ENCODE results near the gene SLIT1.

Gene SLIT1

DNA sequence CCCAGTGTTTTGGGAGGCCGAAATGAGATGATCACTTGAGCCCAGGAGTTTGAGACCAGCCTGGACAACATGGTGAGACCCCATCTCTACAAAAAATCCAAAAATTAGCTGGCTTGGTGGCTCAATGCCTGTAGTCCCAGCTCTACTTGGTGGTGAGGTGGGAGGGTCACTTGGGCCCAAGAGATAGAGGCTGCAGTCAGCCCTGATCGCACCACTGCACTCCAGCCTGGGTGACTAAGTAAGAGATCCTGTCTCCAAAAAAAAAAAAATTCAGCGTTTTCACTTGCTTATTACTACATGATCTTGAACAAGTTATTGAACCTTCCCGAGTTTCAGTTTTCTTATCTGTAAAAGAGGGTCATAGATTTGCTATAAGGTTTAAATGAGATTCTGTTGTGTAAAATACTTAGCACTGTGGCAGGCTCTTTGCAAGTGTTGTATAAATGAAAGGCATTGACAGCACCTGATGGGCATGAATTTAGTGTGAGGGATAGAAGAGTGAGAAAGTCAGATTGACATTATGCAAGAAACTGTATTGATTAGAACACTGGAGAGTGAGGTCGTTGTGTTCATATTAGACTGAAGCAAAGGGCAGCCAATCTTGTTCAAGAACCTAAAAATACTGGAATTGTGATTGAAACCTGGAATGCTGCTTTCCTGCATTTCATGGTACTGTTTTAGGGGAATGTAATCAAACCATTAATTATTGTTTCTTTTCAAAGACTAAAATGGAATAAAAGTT lies 216.9 kb downstream of the SLIT1 start:
- no peak for DNase-seq (ENCODE audit: low spot score)

DNA sequence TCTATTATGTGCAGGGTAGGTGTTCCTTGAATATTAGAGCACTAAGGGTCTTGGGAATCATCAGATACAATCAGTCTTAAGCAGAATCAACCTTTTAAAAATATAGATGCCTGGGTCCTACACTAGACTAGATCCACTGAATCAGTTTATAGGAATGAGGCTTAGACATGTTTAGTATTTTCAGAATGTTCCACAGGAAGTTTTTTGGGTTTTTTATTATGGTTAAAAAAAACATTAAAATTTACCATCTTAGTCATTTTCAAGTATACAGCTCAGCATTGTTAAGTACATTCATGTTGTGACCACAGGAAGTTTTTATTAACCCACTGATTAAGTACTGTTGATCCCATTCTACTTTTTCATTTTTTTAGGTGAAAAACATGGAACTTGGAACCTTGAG lies 217.9 kb downstream of the SLIT1 start:
- no peak for DNase-seq (ENCODE audit: low spot score)

DNA sequence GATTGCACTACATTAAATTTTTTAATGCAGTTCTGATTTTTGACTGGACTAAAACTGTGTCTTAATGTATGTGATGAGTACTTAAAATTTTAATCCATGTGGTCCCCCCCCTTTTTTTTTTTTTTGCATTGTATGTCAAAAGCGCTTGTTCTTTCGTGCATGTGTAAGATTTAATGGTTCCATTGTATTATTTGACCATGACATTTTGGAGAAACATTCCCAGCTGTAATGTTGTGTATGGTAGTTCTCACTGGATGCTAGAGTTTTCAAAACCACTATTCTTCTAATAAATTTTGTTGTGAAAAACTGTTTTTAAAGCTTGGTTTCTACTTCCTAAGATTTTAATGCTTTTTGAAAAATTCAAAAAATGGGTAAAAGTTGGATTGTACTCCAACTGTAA lies 221.6 kb downstream of the SLIT1 start:
- DNase-seq (ENCODE audit: low spot score): no peak

DNA sequence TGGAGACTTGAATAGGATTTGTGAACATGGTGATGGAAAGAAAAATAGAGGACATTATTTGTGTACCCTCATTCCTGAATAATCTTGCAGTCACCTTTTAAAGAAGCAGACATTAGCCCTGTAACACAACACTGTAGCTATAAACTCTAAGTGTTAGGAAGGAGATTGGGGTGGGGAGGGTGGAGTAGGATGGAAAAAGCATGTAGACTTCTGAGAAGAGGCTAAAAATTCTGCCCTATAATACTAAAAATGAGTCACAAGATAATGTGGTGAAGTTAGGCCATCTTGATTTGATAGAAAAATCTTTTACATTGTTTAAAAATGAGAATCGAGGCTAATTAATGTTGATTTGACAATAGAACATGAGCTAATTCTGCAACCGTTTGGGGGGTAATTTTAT lies 224.9 kb downstream of the SLIT1 start:
- no peak for DNase-seq (ENCODE audit: low spot score)

DNA sequence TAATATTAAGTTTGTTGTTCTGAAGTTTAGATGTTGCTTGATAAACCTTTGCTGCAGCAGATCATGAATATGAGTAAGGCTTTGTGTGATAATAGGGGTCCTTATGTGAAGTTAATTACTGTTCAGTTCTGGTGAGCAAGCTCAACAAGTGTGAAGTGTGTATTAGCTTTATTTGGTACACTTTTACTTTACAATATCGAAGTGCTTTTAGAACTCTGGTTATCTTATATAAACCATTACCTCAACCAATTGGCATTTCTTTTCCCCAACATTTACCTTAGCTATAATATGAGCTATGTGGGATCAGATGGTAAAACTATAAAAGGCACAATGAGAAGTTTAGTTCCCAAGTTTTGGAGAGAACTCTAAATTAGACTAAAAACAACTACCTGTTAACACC lies 226.0 kb downstream of the SLIT1 start:
- no peak for DNase-seq (ENCODE audit: low spot score)

DNA sequence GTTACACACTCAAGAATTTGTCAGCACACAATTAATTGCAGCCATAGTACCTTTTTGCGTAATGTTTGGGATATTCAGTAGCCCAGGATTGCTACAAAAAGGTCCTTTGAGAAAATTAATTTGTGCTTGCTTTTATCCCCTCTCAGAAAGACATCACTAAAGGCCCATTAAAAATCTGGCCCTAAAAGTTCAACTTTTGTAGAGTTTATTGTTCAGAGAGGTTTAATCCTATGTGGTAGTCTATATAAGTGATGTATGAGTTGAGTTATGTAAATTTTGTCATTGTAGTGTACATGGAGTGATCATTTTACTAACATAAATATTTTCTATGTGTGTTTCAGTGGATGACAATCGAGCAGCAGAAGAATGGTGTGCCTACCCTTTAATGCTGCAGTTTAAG lies 227.7 kb downstream of the SLIT1 start:
- DNase-seq (ENCODE audit: low spot score): no peak

DNA sequence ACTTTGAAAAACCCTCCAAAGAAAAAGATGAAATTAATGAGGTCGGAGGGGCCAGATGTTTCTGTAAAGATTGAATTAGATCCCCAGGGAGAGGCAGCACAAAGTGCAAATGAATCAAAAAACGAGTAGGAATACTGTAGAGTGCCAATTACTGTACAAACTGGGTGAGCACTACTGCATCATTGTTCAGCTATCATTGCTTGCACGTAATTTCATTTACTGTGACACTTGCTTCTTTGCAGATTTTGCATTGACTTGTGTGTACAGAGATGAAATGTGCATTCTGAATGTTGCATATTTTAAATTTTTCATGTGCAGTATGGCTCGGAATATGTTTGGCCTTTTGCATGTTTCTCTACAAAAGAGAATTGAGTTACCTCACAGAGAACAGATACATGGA lies 230.0 kb downstream of the SLIT1 start:
- no peak for DNase-seq (ENCODE audit: low spot score)

DNA sequence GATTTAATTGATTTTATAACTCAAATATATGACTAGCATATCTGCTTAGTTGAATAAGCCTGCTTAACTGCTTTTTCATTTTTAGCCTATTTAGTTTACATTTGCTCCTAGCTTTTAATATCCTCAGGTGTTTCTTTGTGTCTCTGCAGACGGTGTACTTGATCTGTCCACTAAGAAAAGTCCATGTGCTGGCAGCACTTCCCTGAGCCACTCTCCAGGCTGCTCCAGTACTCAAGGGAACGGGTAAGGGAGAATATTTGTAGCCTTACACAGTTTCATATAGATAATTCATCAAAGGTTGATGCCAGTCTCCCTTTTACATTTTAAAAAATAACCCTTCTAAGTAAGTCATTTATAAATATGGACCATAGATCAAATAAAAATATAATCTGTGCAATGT lies 233.8 kb downstream of the SLIT1 start:
- no peak for DNase-seq (ENCODE audit: low spot score)

DNA sequence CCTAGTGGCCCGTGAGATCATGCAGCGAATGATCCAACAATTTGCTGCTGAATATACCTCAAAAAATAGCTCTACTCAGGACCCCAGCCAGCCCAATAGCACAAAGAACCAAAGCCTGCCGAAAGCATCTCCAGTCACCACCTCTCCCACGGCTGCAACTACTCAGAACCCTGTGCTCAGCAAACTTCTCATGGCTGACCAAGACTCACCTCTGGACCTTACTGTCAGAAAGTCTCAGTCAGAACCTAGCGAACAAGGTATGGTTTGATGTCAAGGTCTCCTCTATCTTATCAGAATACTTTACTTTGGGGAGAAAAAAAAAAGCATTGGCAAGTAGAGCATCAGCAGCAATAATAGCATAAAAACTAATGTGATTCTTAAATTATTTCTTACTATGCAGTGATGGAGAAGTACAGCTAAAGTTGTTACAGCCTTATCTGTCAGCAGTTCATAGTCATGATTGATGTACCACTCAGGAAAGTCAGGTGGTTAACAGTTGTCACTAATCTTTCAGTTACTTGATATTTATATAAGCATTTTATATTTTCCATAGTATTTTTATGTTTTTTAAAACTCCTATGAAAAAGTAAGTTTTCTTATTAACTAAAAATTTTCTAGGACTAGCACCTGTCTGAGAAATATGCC lies 236.6 kb downstream of the SLIT1 start:
- DNase-seq (ENCODE audit: low spot score): no peak

All from HuH-7 (cell line).